Nephron progenitor cell (in vitro differentiated cells): ENCODE data around the gene CEP97.
"Not testable (repeated sequence)": the region's sequence is repeated elsewhere in the genome, so short reads cannot be mapped to it uniquely, and the experiment has no call there.

Source experiments
- DNase-seq: peaks from one replicate; pipeline ENCODE4 v3.0.0; 2021
- H3K27ac Mint-ChIP-seq: 2 replicates; pipeline ENCODE4 v1.8.0; 2021; ENCODE audit warnings: mild to moderate bottlenecking, moderate library complexity, mixed read lengths
- H3K27me3 Mint-ChIP-seq: 2 replicates; pipeline ENCODE4 v1.8.0; 2021; ENCODE audit warnings: mild to moderate bottlenecking, low read depth, mixed read lengths; ENCODE audit not compliant: poor library complexity
- H3K36me3 Mint-ChIP-seq: 2 replicates; pipeline ENCODE4 v1.8.0; 2021; ENCODE audit warnings: low read depth, mixed read lengths
- H3K4me1 Mint-ChIP-seq: 2 replicates; pipeline ENCODE4 v1.8.0; 2021; ENCODE audit warnings: mixed read lengths
- H3K4me3 Mint-ChIP-seq: 2 replicates; pipeline ENCODE4 v1.8.0; 2021; ENCODE audit warnings: mild to moderate bottlenecking, moderate library complexity, mixed read lengths
- H3K9me3 Mint-ChIP-seq: 2 replicates; pipeline ENCODE4 v1.8.0; 2021; ENCODE audit warnings: mild to moderate bottlenecking, moderate library complexity, mixed read lengths
- TF ChIP-seq, protein P1 (sequence below): fragments of 200-600 bp; sonication (generic); IDR thresholded peaks from 2 replicates; pipeline ENCODE4 v1.5.0; 2021; ENCODE audit warnings: antibody characterized with exemption

CEP97 gene

GRCh38 chr3:101689286-101689685 is 35.1 kb upstream of the CEP97 start:
- TF ChIP-seq, protein P1, sequence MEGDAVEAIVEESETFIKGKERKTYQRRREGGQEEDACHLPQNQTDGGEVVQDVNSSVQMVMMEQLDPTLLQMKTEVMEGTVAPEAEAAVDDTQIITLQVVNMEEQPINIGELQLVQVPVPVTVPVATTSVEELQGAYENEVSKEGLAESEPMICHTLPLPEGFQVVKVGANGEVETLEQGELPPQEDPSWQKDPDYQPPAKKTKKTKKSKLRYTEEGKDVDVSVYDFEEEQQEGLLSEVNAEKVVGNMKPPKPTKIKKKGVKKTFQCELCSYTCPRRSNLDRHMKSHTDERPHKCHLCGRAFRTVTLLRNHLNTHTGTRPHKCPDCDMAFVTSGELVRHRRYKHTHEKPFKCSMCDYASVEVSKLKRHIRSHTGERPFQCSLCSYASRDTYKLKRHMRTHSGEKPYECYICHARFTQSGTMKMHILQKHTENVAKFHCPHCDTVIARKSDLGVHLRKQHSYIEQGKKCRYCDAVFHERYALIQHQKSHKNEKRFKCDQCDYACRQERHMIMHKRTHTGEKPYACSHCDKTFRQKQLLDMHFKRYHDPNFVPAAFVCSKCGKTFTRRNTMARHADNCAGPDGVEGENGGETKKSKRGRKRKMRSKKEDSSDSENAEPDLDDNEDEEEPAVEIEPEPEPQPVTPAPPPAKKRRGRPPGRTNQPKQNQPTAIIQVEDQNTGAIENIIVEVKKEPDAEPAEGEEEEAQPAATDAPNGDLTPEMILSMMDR: no peak
- no peak overlapping the region for H3K4me3 Mint-ChIP-seq

DNA sequence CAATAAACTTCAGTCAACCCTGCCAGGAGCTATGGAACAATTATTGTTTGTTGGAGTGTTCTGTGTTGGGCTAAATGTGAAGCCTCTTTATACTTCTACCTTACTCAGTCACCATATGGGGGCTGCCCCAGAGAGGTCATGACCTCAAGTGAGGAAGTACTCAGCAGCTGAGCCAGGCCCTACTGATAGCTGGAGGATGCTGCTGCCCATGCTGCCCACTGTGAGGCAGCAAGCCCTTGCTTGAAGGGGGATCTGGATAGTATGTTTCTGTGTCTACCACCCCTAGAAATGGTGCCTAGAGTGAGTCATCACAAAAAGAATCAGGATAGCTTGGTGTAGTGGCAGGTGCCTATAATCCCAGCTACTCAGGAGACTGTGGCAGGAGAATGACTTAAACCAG is 33.4 kb upstream of the CEP97 start:
- Mint-ChIP-seq H3K27me3 (no peaks in the 10 kb centered on the region), H3K36me3 (peaks cover 4% of the 10 kb centered on the region), H3K27ac (no peak overlapping the region), H3K4me3 (no peak overlapping the region), H3K4me1 (peaks cover 29% of the 10 kb centered on the region), H3K9me3 (no peaks in the 10 kb centered on the region)
- no peak for DNase-seq
- TF ChIP-seq, protein P1: no peak

More at GRCh38 chr3:101689286-101689685, 35.1 kb upstream of the CEP97 start:
- H3K9me3 Mint-ChIP-seq: no peaks in the 10 kb centered on the region
- peaks cover 27% of the 10 kb centered on the region for H3K4me1 Mint-ChIP-seq
- H3K36me3 Mint-ChIP-seq: peaks cover 18% of the 10 kb centered on the region
- no peak for DNase-seq
- H3K27ac Mint-ChIP-seq: no peak overlapping the region
- H3K27me3 Mint-ChIP-seq: no peaks in the 10 kb centered on the region

GRCh38 chr3:101691685-101692671 is 32.4 kb upstream of the CEP97 start:
- not testable (repeated sequence) for H3K27ac Mint-ChIP-seq, DNase-seq, H3K9me3 Mint-ChIP-seq, H3K27me3 Mint-ChIP-seq, H3K36me3 Mint-ChIP-seq, H3K4me3 Mint-ChIP-seq
- H3K4me1 Mint-ChIP-seq: peaks cover 28% of the 10 kb centered on the region

DNA sequence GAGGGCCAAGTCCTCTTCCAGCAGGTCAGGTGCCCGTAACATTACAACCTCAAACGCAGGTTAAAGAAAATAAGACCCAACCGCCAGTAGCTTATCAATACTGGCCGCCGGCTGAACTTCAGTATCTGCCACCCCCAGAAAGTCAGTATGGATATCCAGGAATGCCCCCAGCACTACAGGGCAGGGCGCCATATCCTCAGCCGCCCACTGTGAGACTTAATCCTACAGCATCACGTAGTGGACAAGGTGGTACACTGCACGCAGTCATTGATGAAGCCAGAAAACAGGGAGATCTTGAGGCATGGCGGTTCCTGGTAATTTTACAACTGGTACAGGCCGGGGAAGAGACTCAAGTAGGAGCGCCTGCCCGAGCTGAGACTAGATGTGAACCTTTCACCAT is 30.9 kb upstream of the CEP97 start:
- TF ChIP-seq, protein P1: peak; percentile 32
- not testable (repeated sequence) for H3K27me3 Mint-ChIP-seq, H3K27ac Mint-ChIP-seq, H3K36me3 Mint-ChIP-seq, H3K4me3 Mint-ChIP-seq, H3K9me3 Mint-ChIP-seq
- H3K4me1 Mint-ChIP-seq: peaks cover 21% of the 10 kb centered on the region
- DNase-seq: peak; percentile 42

GRCh38 chr3:101694836-101695235 is 29.6 kb upstream of the CEP97 start:
- H3K9me3 Mint-ChIP-seq, H3K4me3 Mint-ChIP-seq, H3K36me3 Mint-ChIP-seq, DNase-seq, H3K27ac Mint-ChIP-seq, H3K27me3 Mint-ChIP-seq: not testable (repeated sequence)
- H3K4me1 Mint-ChIP-seq: peaks cover 21% of the 10 kb centered on the region

- Mint-ChIP-seq H3K27me3 (no peaks in the 10 kb centered on the region), H3K4me3 (no peak overlapping the region), H3K36me3 (no peaks in the 10 kb centered on the region), H3K9me3 (no peaks in the 10 kb centered on the region), H3K4me1 (peaks cover 21% of the 10 kb centered on the region), H3K27ac (no peak overlapping the region)
- TF ChIP-seq, protein P1: peak; percentile 81
- peak; percentile 39 for DNase-seq
These were observed 28.5 kb upstream of the CEP97 start for GRCh38 chr3:101695779-101696372.
